ENCODE measurements around the gene TTF1.

GRCh38 chr9:132370592-132370991 is 36.0 kb downstream of the TTF1 start:
- no peak for TF ChIP-seq POLR2AphosphoS5 (IDR thresholded peaks at IDR 0.05; ENCODE audit: low read depth, low read length)
- TF ChIP-seq POLR2A (IDR thresholded peaks at IDR 0.05; ENCODE audit: low read depth, low read length) = no peak
- TF ChIP-seq SPI1 (IDR thresholded peaks at IDR 0.05; ENCODE audit: low read depth, low read length) = no peak
- no peak for TF ChIP-seq TAF1 (IDR thresholded peaks at IDR 0.05; ENCODE audit: low read depth, low read length)
- no peak for TF ChIP-seq PAX5 (IDR thresholded peaks at IDR 0.05; ENCODE audit: insufficient read depth, low read length, severe bottlenecking)
- TF ChIP-seq POU2F2 (IDR thresholded peaks at IDR 0.05; ENCODE audit: low read depth, low read length) = no peak
